RPMI8226 (cell line): Measurements from ENCODE around the gene UNC5C.
"Not testable (repeated sequence)": the region's sequence is repeated elsewhere in the genome, so short reads cannot be mapped to it uniquely, and the experiment has no call there.

ENCODE experiments used
- DNase-seq: peaks from one replicate; pipeline ENCODE4 v3.0.0-alpha.2; 2015

The UNC5C gene

GRCh38 chr4:95161781-95162469, 386.8 kb downstream of the UNC5C start:
- no peak for DNase-seq

- no peak for DNase-seq
Observed at GRCh38 chr4:95159384-95159783, 389.4 kb downstream of the UNC5C start.

GRCh38 chr4:95158626-95159025, 390.1 kb downstream of the UNC5C start:
- no peak for DNase-seq

- DNase-seq: no peak
Observed at GRCh38 chr4:95158045-95158444, 390.7 kb downstream of the UNC5C start.

- no peak for DNase-seq
Observed at GRCh38 chr4:95157596-95157995, 391.2 kb downstream of the UNC5C start.

- no peak for DNase-seq
Observed at GRCh38 chr4:95156452-95156765, 392.4 kb downstream of the UNC5C start.

GRCh38 chr4:95155759-95156451, 392.9 kb downstream of the UNC5C start:
- peak; percentile 14 for DNase-seq

- DNase-seq: no peak
Observed at GRCh38 chr4:95153182-95153581, 395.6 kb downstream of the UNC5C start.

- DNase-seq: no peak
Observed at GRCh38 chr4:95151255-95151654, 397.5 kb downstream of the UNC5C start.

- DNase-seq: no peak
Observed at GRCh38 chr4:95142932-95143331, 405.8 kb downstream of the UNC5C start.

GRCh38 chr4:95141361-95141760, 407.4 kb downstream of the UNC5C start:
- DNase-seq: no peak

- DNase-seq: not testable (repeated sequence)
Observed at GRCh38 chr4:95139424-95139823, 409.3 kb downstream of the UNC5C start.

GRCh38 chr4:95134016-95134415, 414.8 kb downstream of the UNC5C start:
- DNase-seq: not testable (repeated sequence)

- DNase-seq: no peak
Observed at GRCh38 chr4:95129821-95130311, 418.9 kb downstream of the UNC5C start.

- no peak for DNase-seq
Observed at GRCh38 chr4:95129031-95129430, 419.7 kb downstream of the UNC5C start.

GRCh38 chr4:95124906-95125504, 423.8 kb downstream of the UNC5C start:
- peak; percentile 8 for DNase-seq

- DNase-seq: no peak
Observed at GRCh38 chr4:95122001-95122400, 426.8 kb downstream of the UNC5C start.

GRCh38 chr4:95120456-95120855, 428.3 kb downstream of the UNC5C start:
- no peak for DNase-seq

- DNase-seq: no peak
Observed at GRCh38 chr4:95118497-95118896, 430.3 kb downstream of the UNC5C start.

GRCh38 chr4:95114521-95114920, 434.3 kb downstream of the UNC5C start:
- DNase-seq: no peak
